SK-N-SH treated with all-trans-retinoic acid at 6 μM for 48 hours (cell line): ENCODE measurements around the gene CMKLR1.

Experiments
- ATAC-seq: fragments of 200-7000 bp; cut with Tn5 transposase; 3 replicates; pipeline ENCODE4 v1.9.1; 2020; ENCODE audit warnings: mild to moderate bottlenecking, moderate library complexity
- ARNTL ChIP-seq: fragments of 450-650 bp; formaldehyde crosslinking; IDR thresholded peaks from 2 replicates; pipeline ENCODE4 v1.5.0; 2020; ENCODE audit warnings: low read depth, mild to moderate bottlenecking, moderate library complexity, borderline replicate concordance
- CSDC2 ChIP-seq: fragments of 250-450 bp; sonication (Bioruptor Pico); IDR thresholded peaks from 2 replicates; pipeline ENCODE4 v1.5.0; 2020; ENCODE audit warnings: mild to moderate bottlenecking, moderate library complexity
- PATZ1 ChIP-seq: fragments of 250-450 bp; sonication (Bioruptor Pico); IDR thresholded peaks from 2 replicates; pipeline ENCODE4 v1.8.0; 2020; ENCODE audit warnings: mild to moderate bottlenecking, moderate library complexity, borderline replicate concordance
- POU6F1 ChIP-seq: fragments of 250-450 bp; sonication (Bioruptor Pico); IDR thresholded peaks from 2 replicates; pipeline ENCODE4 v1.8.0; 2021; ENCODE audit warnings: low read depth, mild to moderate bottlenecking, moderate library complexity, borderline replicate concordance
- PPARA ChIP-seq: fragments of 250-450 bp; sonication (Bioruptor Pico); IDR thresholded peaks from 2 replicates; pipeline ENCODE4 v1.5.0; 2020; ENCODE audit warnings: mild to moderate bottlenecking, borderline replicate concordance
- SNAI2 ChIP-seq: fragments of 250-450 bp; sonication (Bioruptor Pico); IDR thresholded peaks from 2 replicates; pipeline ENCODE4 v1.5.0; 2020; ENCODE audit warnings: mild to moderate bottlenecking, moderate library complexity
- TCF4 ChIP-seq: fragments of 250-450 bp; sonication (Bioruptor Pico); IDR thresholded peaks from 2 replicates; pipeline ENCODE4 v1.8.0; 2021; ENCODE audit warnings: mild to moderate bottlenecking, moderate library complexity, borderline replicate concordance
- TOX ChIP-seq: fragments of 250-450 bp; sonication (Bioruptor Pico); IDR thresholded peaks from 2 replicates; pipeline ENCODE4 v1.8.0; 2021; ENCODE audit warnings: mild to moderate bottlenecking, moderate library complexity, borderline replicate concordance
- TSHZ2 ChIP-seq: fragments of 250-450 bp; sonication (Bioruptor Pico); IDR thresholded peaks from 2 replicates; pipeline ENCODE4 v1.5.0; 2020; ENCODE audit warnings: mild to moderate bottlenecking, moderate library complexity
- ZC3H10 ChIP-seq: fragments of 250-450 bp; sonication (Bioruptor Pico); IDR thresholded peaks from 2 replicates; pipeline ENCODE4 v1.5.1; 2021; ENCODE audit warnings: mild to moderate bottlenecking, moderate library complexity
- ZFP3 ChIP-seq: fragments of 250-450 bp; sonication (Bioruptor Pico); IDR thresholded peaks from 2 replicates; pipeline ENCODE4 v1.5.0; 2020; ENCODE audit warnings: mild to moderate bottlenecking, moderate library complexity
- ZFP30 ChIP-seq: fragments of 450-650 bp; formaldehyde crosslinking; IDR thresholded peaks from 2 replicates; pipeline ENCODE4 v1.5.0; 2022; ENCODE audit warnings: mild to moderate bottlenecking, moderate library complexity
- ZNF565 ChIP-seq: fragments of 450-650 bp; formaldehyde crosslinking; conservative IDR thresholded peaks from 2 replicates; pipeline ENCODE4 v1.5.0; 2020; ENCODE audit warnings: low read depth, mild to moderate bottlenecking, moderate library complexity
- ZNF70 ChIP-seq: fragments of 450-650 bp; formaldehyde crosslinking; IDR thresholded peaks from 2 replicates; pipeline ENCODE4 v1.5.0; 2020; ENCODE audit warnings: mild to moderate bottlenecking, moderate library complexity
- ZNF8 ChIP-seq: fragments of 450-650 bp; formaldehyde crosslinking; IDR thresholded peaks from 2 replicates; pipeline ENCODE4 v1.5.0; 2020; ENCODE audit warnings: mild to moderate bottlenecking, moderate library complexity
- TF ChIP-seq, protein P1 (sequence below): fragments of 250-450 bp; sonication (Bioruptor Pico); IDR thresholded peaks from 2 replicates; pipeline ENCODE4 v1.5.1; 2020; ENCODE audit warnings: low read depth, mild to moderate bottlenecking, moderate library complexity

The CMKLR1 gene

DNA sequence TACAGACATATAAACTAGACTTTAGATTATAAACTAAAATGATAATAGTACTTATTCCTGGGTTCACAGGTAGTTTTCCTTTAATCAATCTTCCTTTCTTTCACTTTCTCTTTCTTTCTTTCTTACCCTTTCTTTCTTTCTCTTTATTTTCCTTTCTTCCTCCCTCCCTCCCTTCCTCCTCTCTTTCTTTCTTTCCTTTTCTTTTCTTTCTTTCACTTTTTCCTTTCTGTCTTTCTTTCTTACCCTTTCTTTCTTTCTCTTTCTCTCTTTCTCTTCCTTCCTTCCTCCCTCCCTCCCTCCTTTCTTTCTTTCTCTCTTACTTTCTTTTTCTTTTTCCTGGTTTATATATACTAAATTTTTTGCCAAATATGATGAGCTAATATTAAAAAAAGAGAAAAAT lies 61.5 kb downstream of the CMKLR1 start (continued):
- TF ChIP-seq PPARA (no peak), SNAI2 (no peak), ZNF70 (no peak), CSDC2 (CRISPR knock-in tag) (no peak), TOX (no peak), ZFP30 (no peak)

DNA sequence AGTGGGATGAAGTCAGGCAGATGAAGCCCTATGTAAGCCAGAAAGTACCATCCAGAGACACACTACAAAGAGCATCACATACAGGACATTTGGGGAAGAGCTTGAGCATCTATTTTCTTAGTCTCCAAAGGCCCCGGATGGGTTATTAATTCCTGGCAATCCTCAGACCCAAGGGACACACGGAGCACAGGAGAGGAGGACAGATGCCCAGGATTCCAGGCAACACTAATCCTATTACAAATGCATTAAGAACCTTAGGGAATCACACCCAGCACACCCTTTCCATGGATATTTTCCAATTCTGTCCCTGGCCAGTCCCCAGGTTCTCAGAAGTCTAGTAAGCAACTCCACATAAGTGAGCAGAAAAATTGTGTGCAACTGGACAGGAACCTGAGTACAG lies 65.9 kb downstream of the CMKLR1 start:
- TF ChIP-seq TCF4 (CRISPR knock-in tag): peak; percentile 24; the same call in 1 of the 2 replicates
- TF ChIP-seq ZNF8 (CRISPR knock-in tag): no peak
- TF ChIP-seq ZFP30: no peak
- no peak for ATAC-seq

DNA sequence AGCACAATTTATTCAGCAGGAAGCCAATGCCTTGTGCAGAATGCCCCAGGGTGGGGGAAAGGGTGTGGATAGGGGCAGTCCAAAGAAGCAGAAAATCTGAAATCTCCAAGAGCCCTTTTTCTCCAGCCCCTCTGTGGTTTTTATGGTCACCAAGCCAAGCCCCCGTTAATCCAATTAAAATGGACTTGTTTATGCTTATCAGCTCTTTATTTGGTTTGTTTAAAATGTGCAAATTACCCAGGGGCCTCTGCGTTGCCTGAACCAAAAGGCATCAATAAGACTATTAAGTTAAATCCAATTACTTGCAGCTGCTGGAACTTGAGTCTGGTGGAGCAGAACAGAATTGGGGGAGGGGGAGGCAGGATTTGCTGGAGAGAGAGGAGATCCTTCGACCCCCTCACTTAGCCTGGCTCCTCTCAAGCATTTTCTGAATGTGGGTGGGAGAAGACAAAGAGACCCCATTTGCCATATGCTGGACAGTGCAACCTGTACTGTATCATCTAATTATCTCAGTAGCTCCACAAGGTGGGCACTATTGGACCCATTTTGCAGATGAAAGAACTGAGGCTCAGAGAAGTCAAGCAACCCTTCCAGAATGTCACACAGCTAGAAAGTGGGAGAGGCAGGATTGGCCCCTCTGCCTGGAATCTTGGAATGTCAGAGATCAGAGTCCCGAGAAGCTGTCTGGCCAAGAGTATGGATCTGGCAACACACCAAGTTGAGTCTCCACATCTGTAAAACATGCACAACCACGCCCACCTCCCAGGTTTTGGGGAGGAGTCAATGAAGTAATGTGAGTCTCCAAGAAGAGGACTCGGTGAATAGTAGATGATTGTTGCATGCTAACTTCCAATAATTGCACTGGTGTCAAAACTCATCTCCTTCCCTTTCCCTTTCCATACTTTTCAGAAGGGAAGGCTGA lies 66.9 kb downstream of the CMKLR1 start:
- no peak for ATAC-seq
- peak; percentile 31; the same call in 1 of the 2 replicates for TF ChIP-seq TCF4 (CRISPR knock-in tag)
- TF ChIP-seq, protein P1, sequence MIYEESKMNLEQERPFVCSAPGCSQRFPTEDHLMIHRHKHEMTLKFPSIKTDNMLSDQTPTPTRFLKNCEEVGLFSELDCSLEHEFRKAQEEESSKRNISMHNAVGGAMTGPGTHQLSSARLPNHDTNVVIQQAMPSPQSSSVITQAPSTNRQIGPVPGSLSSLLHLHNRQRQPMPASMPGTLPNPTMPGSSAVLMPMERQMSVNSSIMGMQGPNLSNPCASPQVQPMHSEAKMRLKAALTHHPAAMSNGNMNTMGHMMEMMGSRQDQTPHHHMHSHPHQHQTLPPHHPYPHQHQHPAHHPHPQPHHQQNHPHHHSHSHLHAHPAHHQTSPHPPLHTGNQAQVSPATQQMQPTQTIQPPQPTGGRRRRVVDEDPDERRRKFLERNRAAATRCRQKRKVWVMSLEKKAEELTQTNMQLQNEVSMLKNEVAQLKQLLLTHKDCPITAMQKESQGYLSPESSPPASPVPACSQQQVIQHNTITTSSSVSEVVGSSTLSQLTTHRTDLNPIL: no peak

- no peak for ATAC-seq
- TF ChIP-seq ZFP3 (CRISPR knock-in tag) (no peak), ZC3H10 (no peak), POU6F1 (CRISPR knock-in tag) (no peak), ARNTL (CRISPR knock-in tag) (no peak), PATZ1 (no peak), TSHZ2 (CRISPR knock-in tag) (no peak), ZNF565 (CRISPR knock-in tag) (no peak), TCF4 (CRISPR knock-in tag) (no peak)
These were observed 68.3 kb downstream of the CMKLR1 start for GRCh38 chr12:108270849-108271143.

GRCh38 chr12:108270035-108270848 lies 68.9 kb downstream of the CMKLR1 start:
- peak; percentile 32; the same call in 1 of the 2 replicates for TF ChIP-seq TCF4 (CRISPR knock-in tag)
- no peak for TF ChIP-seq ZNF565 (CRISPR knock-in tag)
- TF ChIP-seq, all 23 proteins: peak for 1
- ATAC-seq: no peak
